GM12874 (cell line): ENCODE results near the gene ZNF705A.
A peak's percentile ranks its signal among the peaks of the same experiment; 100 is the strongest.

Experiments used
- TF ChIP-seq, protein P1 (sequence below): IDR thresholded peaks from 2 replicates; pipeline ENCODE4 v1.5.1; 2011; ENCODE audit warnings: low read depth, mild to moderate bottlenecking, control low read depth, low read length, moderate library complexity; ENCODE audit not compliant: insufficient read depth

ZNF705A gene

DNA sequence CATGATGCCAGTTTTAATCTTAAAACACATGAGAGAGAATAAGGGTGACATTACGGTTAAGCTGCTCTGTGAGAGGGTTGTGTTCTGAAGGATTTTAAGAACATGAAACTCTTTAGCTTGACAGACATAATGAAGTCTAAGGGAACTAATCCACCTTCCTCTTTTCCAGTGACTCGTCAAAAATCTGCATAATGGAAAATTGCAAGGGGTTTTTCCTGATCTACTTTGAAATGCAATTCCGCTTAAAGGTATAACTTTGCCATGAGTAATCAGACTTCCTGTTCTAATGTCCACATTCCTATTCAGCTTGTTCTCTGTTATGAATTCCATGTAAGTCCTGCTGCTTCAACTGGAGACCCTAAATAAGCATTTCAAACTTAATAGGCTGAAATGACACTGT lies at the start of gene ZNF705A:
Gene ZNF705A (plus strand): TSS at position 171 of the 400 bp plus-strand sequence. CDS start 15,611 bp downstream, outside the sequence.
- TF ChIP-seq, protein P1, sequence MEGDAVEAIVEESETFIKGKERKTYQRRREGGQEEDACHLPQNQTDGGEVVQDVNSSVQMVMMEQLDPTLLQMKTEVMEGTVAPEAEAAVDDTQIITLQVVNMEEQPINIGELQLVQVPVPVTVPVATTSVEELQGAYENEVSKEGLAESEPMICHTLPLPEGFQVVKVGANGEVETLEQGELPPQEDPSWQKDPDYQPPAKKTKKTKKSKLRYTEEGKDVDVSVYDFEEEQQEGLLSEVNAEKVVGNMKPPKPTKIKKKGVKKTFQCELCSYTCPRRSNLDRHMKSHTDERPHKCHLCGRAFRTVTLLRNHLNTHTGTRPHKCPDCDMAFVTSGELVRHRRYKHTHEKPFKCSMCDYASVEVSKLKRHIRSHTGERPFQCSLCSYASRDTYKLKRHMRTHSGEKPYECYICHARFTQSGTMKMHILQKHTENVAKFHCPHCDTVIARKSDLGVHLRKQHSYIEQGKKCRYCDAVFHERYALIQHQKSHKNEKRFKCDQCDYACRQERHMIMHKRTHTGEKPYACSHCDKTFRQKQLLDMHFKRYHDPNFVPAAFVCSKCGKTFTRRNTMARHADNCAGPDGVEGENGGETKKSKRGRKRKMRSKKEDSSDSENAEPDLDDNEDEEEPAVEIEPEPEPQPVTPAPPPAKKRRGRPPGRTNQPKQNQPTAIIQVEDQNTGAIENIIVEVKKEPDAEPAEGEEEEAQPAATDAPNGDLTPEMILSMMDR, result no peak

DNA sequence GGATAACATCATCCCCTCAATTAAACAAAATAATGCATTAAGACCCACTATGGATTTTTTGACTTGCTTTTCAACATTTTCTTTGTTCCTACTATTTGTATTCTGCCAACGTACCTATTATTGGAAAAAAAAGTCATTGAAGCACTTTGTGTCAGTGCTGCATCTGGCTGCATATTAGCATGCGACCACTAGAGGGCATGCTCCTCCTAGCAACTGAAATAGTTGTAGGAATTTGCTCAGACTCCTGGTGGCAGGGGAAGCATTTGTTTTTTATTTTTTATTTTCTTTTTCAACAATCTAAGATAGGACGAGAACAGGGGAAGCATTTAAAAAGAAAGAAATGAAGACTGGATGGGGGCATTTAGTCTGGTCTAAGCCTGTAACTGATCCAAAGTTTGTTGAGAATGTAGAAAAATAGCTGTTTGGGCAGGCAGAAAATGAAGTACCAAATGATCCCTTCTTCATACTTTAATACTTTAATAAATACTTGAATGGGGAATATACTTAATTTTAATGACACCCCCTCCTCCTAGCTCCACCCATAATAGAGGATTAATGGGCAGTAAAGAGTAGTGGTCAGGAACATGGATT lies 47.9 kb upstream of the ZNF705A start:
- TF ChIP-seq, protein P1, result peak; percentile 80

DNA sequence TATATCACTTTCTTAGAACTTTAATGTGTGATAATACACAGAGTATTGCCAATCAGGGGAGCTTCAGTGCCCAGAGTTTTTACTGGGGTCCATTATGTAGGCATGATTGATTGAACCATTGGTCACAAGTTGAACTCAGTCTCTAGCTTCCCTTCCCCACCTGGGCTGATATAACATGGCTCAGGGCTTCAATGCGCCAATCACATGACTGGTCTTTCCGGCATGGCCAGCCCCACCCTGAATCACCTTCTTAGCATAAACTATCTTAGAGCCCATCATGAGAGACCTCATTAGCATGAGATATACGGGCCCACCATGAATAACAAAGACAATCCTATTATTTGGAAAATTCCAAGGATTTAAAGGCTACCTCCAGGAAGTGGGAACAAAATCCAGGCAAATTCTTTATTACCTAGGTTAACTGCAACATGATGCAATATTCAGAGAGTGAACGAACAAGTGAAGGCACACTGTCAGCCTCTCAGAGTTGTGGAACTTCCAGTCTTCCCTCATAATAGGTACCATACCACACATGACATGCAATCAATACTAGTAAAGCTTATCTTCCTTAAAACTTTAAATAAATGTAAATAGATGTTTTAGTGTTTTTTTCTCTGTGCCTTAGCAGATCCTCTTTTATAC lies 36.6 kb upstream of the ZNF705A start:
- TF ChIP-seq, protein P1, result no peak

DNA sequence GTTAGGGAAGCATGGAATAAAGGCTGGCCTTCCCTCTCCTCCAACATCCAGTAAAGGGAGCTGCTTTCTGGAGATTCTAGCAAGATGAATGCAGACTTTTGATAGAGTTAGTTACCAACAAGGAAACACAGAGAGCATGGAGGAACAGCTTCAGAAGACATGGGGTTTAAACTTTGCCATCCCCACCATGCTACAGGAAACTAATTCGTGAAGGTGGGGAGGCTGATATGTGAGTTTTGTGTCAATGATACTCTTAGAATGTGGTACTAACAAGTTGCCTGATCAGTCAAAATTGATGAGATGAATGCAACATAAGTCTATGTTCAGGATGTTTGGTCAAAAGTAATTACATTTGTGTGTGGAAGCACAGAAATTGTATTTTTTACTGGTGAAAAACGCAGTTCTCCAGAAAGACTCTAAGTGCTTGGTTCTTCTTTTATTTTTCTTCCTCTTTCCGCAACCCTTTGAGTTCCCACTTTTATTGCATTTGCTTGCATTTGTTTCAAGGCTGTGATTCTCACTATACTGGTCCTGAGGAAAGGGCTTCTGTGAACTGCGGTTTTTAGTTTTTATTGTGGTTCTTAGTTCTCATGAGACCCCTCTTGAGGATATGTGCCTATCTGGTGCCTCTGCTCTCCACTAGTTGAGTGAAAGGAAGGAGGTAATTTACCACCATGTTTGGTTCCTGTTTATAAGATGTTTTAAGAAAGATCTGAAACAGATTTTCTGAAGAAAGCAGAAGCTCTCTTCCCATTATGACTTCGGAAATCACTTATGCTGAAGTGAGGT lies 33.5 kb upstream of the ZNF705A start, which contains the start of gene CLEC4A:
Gene CLEC4A (plus strand): TSS at position 494 of the 789 bp plus-strand sequence. CDS start 262 bp downstream, at position 756.
- TF ChIP-seq, protein P1, result no peak

DNA sequence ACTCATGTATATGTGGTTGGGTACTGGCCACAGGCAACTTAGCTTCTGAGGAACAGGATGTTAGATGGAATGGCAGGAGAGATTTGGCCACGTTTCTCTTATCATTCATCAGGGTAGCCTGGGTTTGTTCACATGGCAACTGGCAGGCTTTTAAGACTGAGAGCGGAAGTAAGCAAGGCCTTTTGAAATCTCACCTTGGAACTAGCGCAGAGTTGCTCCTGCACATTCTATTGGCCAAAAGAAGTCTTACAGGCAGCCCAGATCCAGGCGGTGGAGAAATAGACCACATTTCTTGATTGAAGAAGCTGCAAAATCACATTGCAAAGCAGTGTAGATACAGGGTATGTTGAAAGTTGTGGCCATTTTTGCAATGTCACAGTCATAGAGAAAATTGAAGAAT lies 29.7 kb upstream of the ZNF705A start:
- TF ChIP-seq, protein P1, result no peak

DNA sequence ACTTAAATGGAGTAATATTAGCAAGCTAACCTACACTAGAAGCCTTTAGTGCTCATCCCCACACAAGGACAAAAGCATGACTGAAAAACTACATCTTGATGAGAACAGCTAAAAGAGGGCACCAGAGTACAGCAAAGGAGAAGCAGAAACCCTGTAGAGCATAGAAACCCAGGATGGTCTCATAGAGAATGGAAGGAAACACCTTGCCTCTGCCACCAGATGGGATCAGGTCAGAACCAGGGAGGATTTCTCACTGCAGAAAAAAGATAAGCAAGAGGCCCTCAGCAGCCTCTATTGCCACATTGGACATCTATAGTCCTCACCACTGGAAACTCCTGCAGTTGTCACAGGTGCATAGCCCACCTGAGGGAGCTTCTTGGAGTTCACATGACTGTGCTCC lies 13.6 kb upstream of the ZNF705A start:
- TF ChIP-seq, protein P1, result no peak

DNA sequence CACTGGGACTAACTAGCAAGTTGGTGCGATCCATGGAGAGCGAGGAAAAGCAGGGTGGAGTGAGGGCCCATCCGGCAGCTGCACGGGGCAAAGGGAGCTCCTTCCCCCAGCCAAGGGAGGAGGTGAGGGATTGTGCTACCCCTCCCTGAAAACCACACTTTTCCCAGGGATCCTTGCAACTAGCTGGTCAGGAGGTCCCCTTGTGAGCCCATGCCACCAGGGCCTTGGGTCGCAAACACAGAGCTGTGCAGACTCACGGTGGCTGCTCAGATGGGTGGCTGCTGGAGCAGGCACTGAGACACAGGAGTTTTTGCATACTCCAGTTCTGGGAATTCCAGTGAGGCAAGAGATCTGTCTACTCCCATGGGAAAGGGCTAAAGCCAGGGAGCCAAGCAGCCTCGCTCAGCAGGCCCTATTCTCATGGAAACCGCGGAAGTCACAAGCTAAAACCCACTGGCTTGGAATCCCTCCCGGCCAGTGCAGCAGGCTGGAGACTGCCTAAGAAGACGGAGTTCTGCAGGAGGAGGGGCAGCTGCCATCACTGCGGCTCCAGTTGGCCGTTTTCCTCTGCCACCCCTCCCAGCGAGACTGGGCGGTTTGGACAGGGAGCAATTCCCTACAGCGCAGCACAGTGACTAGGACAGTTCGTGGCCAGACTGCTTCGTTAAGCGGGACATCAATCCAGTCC lies 10.9 kb upstream of the ZNF705A start:
- TF ChIP-seq, protein P1, result no peak
